OCI-LY7 (cell line): ENCODE results near the gene TMEM213. TPM values are rescaled to one million over a fixed set of nuclear protein-coding genes. Genes with fewer than 3 reads are reported as not detected.

ENCODE experiments used
- BruUV-seq: library from RNA; stranded (reverse); fragments of 400-500 nt; replicated peaks from 2 replicates; lab custom pipeline; 2021; lab: Mats Ljungman, UMichigan
- CTCF ChIA-PET: fragments of 300-600 bp; sonication (Branson Sonifier 250); formaldehyde crosslinking; loops from one replicate; lab custom pipeline; 2022; ENCODE audit warnings: antibody characterized with exemption; ENCODE audit not compliant: unreplicated experiment; lab: Charles Lee
- POLR2A ChIA-PET: fragments of 300-600 bp; sonication (Branson Sonifier 250); formaldehyde crosslinking; loops from one replicate; lab custom pipeline; 2022; ENCODE audit warnings: antibody characterized with exemption; lab: Charles Lee
- DNase-seq: peaks from one replicate; pipeline ENCODE4 v3.0.0-alpha.2; 2015; ENCODE audit warnings: low spot score
- H2AFZ ChIP-seq: fragments of 200-600 bp; sonication (generic), shearing (Covaris generic); 2 replicates; pipeline ENCODE4 v1.6.1; 2014; ENCODE audit warnings: mild to moderate bottlenecking, antibody characterized with exemption, low read length, moderate library complexity
- H3K27ac ChIP-seq: fragments of 200-600 bp; sonication (generic); 2 replicates; pipeline ENCODE4 v1.5.1; 2014; ENCODE audit warnings: mixed run types, low read depth, mild to moderate bottlenecking, moderate library complexity, low read length, inconsistent platforms; ENCODE audit not compliant: poor library complexity, severe bottlenecking
- H3K36me3 ChIP-seq: fragments of 200-600 bp; sonication (generic); 2 replicates; pipeline ENCODE4 v1.6.1; 2014; ENCODE audit warnings: mild to moderate bottlenecking, antibody characterized with exemption, low read length, moderate library complexity, mixed read lengths; ENCODE audit not compliant: insufficient read depth
- H3K4me1 ChIP-seq: fragments of 200-600 bp; sonication (generic); 2 replicates; pipeline ENCODE4 v1.5.1; 2014; ENCODE audit warnings: mild to moderate bottlenecking, low read length; ENCODE audit not compliant: insufficient read depth, poor library complexity, severe bottlenecking
- H3K4me2 ChIP-seq: fragments of 200-600 bp; sonication (generic); 2 replicates; pipeline ENCODE4 v1.6.1; 2014; ENCODE audit warnings: mild to moderate bottlenecking, low read length
- H3K4me3 ChIP-seq: fragments of 200-600 bp; sonication (generic); 2 replicates; pipeline ENCODE4 v1.5.1; 2014; ENCODE audit warnings: mild to moderate bottlenecking, low read depth, low read length; ENCODE audit not compliant: poor library complexity, severe bottlenecking
- H3K79me2 ChIP-seq: fragments of 200-600 bp; sonication (generic); 2 replicates; pipeline ENCODE4 v1.6.1; 2016; ENCODE audit warnings: low read depth, mild to moderate bottlenecking, low read length, moderate library complexity, mixed read lengths; ENCODE audit not compliant: insufficient read depth
- H3K9me2 ChIP-seq: fragments of 200-600 bp; sonication (generic); 2 replicates; pipeline ENCODE4 v1.6.1; 2016; ENCODE audit warnings: mild to moderate bottlenecking, low read length, mixed read lengths; ENCODE audit not compliant: insufficient read depth
- H3K9me3 ChIP-seq: fragments of 200-600 bp; sonication (generic); 2 replicates; pipeline ENCODE4 v1.6.1; 2014; ENCODE audit warnings: mild to moderate bottlenecking, mixed run types, low read length, mixed read lengths
- H4K20me1 ChIP-seq: fragments of 200-600 bp; sonication (generic); 2 replicates; pipeline ENCODE4 v1.6.1; 2014; ENCODE audit warnings: mild to moderate bottlenecking, antibody characterized with exemption, low read length, moderate library complexity, mixed read lengths; ENCODE audit not compliant: insufficient read depth
- CTCF ChIP-seq: fragments of 200-600 bp; sonication (generic); conservative IDR thresholded peaks from 2 replicates; pipeline ENCODE4 v1.5.1; 2014; ENCODE audit warnings: mild to moderate bottlenecking, antibody characterized with exemption, low read length, moderate library complexity, mixed read lengths
- EZH2phosphoT487 ChIP-seq: fragments of 200-600 bp; sonication (generic); IDR thresholded peaks from 2 replicates; pipeline ENCODE4 v1.6.1; 2018; ENCODE audit warnings: low read depth, borderline replicate concordance, mild to moderate bottlenecking, mixed run types, antibody characterized with exemption, low read length, moderate library complexity, mixed read lengths
- intact Hi-C: fragments of 100-400 bp; cut with micrococcal nuclease; formaldehyde crosslinking; loops from one replicate; pipeline ENCODE4 v1.10.0; 2022; ENCODE audit not compliant: unreplicated experiment
- total RNA-seq, 2 experiments: library from RNA; depleted of rRNA in 1 of 2; stranded (reverse); fragments of >200 nt in 1 of 2; shearing (Covaris generic) in 1 of 2; gene quantifications; 2 replicates each; pipeline ENCODE4 v1.2.3, GENCODE V29; 2014 to 2022

TMEM213 gene
- total RNA-seq, 2 experiments from 2014 or later: not detected

- Histone ChIP-seq H3K9me3 (no peaks in the 10 kb centered on the region), H3K4me3 (no peak overlapping the region), H3K27ac (no peak overlapping the region), H3K79me2 (no peaks in the 10 kb centered on the region), H2AFZ (no peak overlapping the region), H3K4me2 (no peak overlapping the region), H4K20me1 (no peaks in the 10 kb centered on the region), H3K36me3 (no peaks in the 10 kb centered on the region), H3K4me1 (peaks cover 8% of the 10 kb centered on the region), H3K9me2 (no peaks in the 10 kb centered on the region)
- TF ChIP-seq EZH2phosphoT487 (no peak), CTCF (no peak)
- intact Hi-C loops: no loop called here
- no TSS peak for BruUV-seq
- CTCF ChIA-PET: no interaction called here
- POLR2A ChIA-PET: no interaction called here
- DNase-seq: no peak
Observed at GRCh38 chr7:138750473-138750872, 47.3 kb upstream of the TMEM213 start.

- no TSS peak for BruUV-seq
- H3K79me2 ChIP-seq: no peaks in the 10 kb centered on the region
- H3K4me2 ChIP-seq: no peak overlapping the region
- DNase-seq: no peak
- no peak overlapping the region for H3K27ac ChIP-seq
- H4K20me1 ChIP-seq: no peaks in the 10 kb centered on the region
- H3K9me2 ChIP-seq: no peaks in the 10 kb centered on the region
- intact Hi-C loops: no loop called here
- POLR2A ChIA-PET: no interaction called here
- no peak overlapping the region for H2AFZ ChIP-seq
- no peaks in the 10 kb centered on the region for H3K36me3 ChIP-seq
- TF ChIP-seq CTCF: no peak
- CTCF ChIA-PET: no interaction called here
- H3K4me3 ChIP-seq: no peak overlapping the region
- no peaks in the 10 kb centered on the region for H3K9me3 ChIP-seq
- peaks cover 8% of the 10 kb centered on the region for H3K4me1 ChIP-seq
Observed at GRCh38 chr7:138750901-138751464, 46.8 kb upstream of the TMEM213 start.

DNA sequence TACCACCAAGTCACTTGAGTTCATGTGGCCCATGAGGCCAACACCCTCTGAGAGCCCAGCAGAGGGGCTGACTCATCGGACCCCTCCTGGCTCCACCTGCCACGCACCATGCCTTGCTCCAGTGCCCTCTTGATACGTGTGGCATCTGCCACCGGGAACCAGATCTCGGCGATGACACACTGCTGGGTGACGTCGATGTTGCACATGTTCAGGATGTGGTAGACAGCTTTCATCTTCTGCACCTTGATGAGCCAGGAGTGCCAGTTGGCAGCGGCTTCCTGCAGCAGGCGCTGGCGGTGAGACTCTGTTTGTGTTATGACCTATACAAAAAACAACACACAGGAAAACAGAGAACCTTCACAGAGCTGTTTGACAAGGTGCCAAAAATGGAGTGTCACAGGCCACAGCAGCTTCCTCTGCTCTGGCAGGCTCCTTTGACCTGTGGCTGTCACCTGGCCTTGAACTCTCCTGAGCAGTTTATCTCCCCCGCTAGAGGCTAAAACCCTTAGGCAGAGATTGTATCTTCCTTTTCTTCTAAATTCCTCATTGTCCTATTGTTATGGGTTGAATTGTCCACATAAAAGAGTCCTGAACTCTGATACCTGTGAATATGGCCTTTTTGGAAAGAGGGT, 45.2 kb upstream of the TMEM213 start:
- TF ChIP-seq CTCF: no peak
- TF ChIP-seq EZH2phosphoT487: no peak
- BruUV-seq: no TSS peak
- ChIA-PET CTCF (no interaction called here), POLR2A (interaction anchor here (0.6 kb wide), 1 partner anchor 322 kb away, joined by 5 read pairs; no protein-coding TSS in a partner anchor)
- Histone ChIP-seq H4K20me1 (no peaks in the 10 kb centered on the region), H3K4me1 (peaks cover 8% of the 10 kb centered on the region), H3K9me3 (no peaks in the 10 kb centered on the region), H3K4me3 (no peak overlapping the region), H3K36me3 (no peaks in the 10 kb centered on the region), H3K79me2 (no peaks in the 10 kb centered on the region), H3K9me2 (no peaks in the 10 kb centered on the region), H2AFZ (peak overlapping the region; percentile 54; the same call in 1 of the 2 replicates), H3K4me2 (peak overlapping the region; percentile 29; the same call in 1 of the 2 replicates), H3K27ac (no peak overlapping the region)
- intact Hi-C loops: no loop called here
- DNase-seq: peak; percentile 49
